B cell (primary cell): ENCODE data around the gene RAX2. TPM values are rescaled to one million over a fixed set of nuclear protein-coding genes. Genes with fewer than 3 reads are reported as not detected.

Experiments used
- ATAC-seq: fragments of 200-7000 bp; cut with Tn5 transposase; one replicate; pipeline ENCODE4 v1.10.0; 2021; ENCODE audit warnings: low read depth, mild to moderate bottlenecking, moderate number of reproducible peaks, moderate library complexity
- CTCF ChIA-PET: fragments of 350-600 bp; sonication (Branson Sonifier 250); formaldehyde crosslinking; loops from one replicate; lab custom pipeline; 2021; ENCODE audit warnings: antibody characterized with exemption, inconsistent platforms; lab: Charles Lee
- POLR2A ChIA-PET: fragments of 350-600 bp; sonication (Branson Sonifier 250); formaldehyde crosslinking; loops from one replicate; lab custom pipeline; 2021; ENCODE audit warnings: antibody characterized with exemption; lab: Charles Lee
- DNase-seq: peaks from one replicate; pipeline ENCODE4 v3.0.0; 2013
- H2AFZ ChIP-seq: 2 replicates; pipeline ENCODE4 v1.6.1; 2012; ENCODE audit warnings: mild to moderate bottlenecking, low read depth, low read length; ENCODE audit not compliant: insufficient read depth, poor library complexity, severe bottlenecking
- H3K27ac ChIP-seq, 2 donors: 1 replicate in 1 of 2; 2 replicates in 1 of 2; pipeline ENCODE4 v1.5.1; 2012 to 2013; ENCODE audit warnings: low read length in 2 of 2, mild to moderate bottlenecking in 2 of 2, moderate library complexity in 1 of 2
- H3K27me3 ChIP-seq, 4 experiments: fragments of 200-600 bp in 1 of 4; sonication (generic) in 1 of 4; replicated peaks in 1 of 4; 1 replicate in 2 of 4; 2 replicates in 2 of 4; pipeline versions ENCODE4 v1.6.1 to v1.7.0; 2013 to 2016; ENCODE audit warnings: low read length in 3 of 4, mild to moderate bottlenecking in 2 of 4, mixed read lengths in 1 of 4, moderate library complexity in 1 of 4; ENCODE audit not compliant: insufficient read depth in 4 of 4, control insufficient read depth in 3 of 4; ENCODE audit errors: control extremely low read depth in 1 of 4
- H3K36me3 ChIP-seq, 2 experiments: replicated peaks in 1 of 2; 1 replicate in 1 of 2; 2 replicates in 1 of 2; pipeline versions ENCODE4 v1.6.1 to v1.7.1; 2013; ENCODE audit warnings: low read length in 1 of 2; ENCODE audit not compliant: insufficient read depth in 2 of 2, control insufficient read depth in 1 of 2; ENCODE audit errors: control extremely low read depth in 1 of 2, extremely low read depth in 1 of 2
- H3K4me1 ChIP-seq, 2 donors: fragments of 200-600 bp in 1 of 2; sonication (generic) in 1 of 2; 1 replicate in 1 of 2; 2 replicates in 1 of 2; pipeline versions ENCODE4 v1.5.1 to v1.6.1; 2013 to 2017; ENCODE audit warnings: low read length in 2 of 2; ENCODE audit not compliant: control insufficient read depth in 2 of 2, insufficient read depth in 2 of 2
- H3K4me2 ChIP-seq: replicated peaks from 2 replicates; pipeline ENCODE3; 2012; ENCODE audit warnings: mild to moderate bottlenecking, low read depth, low read length; ENCODE audit not compliant: poor library complexity, severe bottlenecking
- H3K4me3 ChIP-seq, 5 experiments: fragments of 200-600 bp in 1 of 5; sonication (generic) in 1 of 5; 1 replicate in 3 of 5; 2 replicates in 2 of 5; pipeline versions ENCODE4 v1.5.1 to v1.7.0; 2011 to 2016; ENCODE audit warnings: low read length in 4 of 5, mild to moderate bottlenecking in 4 of 5, low read depth in 2 of 5, control low read depth in 1 of 5, moderate library complexity in 1 of 5; ENCODE audit not compliant: insufficient read depth in 1 of 5; ENCODE audit errors: control extremely low read depth in 1 of 5, extremely low read depth in 1 of 5
- H3K79me2 ChIP-seq: fragments of 200-600 bp; sonication (generic); one replicate; pipeline ENCODE4 v1.6.0; 2016; ENCODE audit warnings: low read length; ENCODE audit not compliant: control insufficient read depth, insufficient read depth
- H3K9ac ChIP-seq: fragments of 200-600 bp; sonication (generic); 2 replicates; pipeline ENCODE4 v1.6.1; 2017; ENCODE audit warnings: mild to moderate bottlenecking, low read length, moderate library complexity
- H3K9me3 ChIP-seq, 3 donors: one replicate each; pipeline versions ENCODE4 v1.6.1 to v1.7.1; 2013; ENCODE audit warnings: low read length in 2 of 3; ENCODE audit not compliant: control insufficient read depth in 2 of 3, insufficient read depth in 1 of 3; ENCODE audit errors: control extremely low read depth in 1 of 3
- H4K20me1 ChIP-seq: 2 replicates; pipeline ENCODE4 v1.6.0; 2012; ENCODE audit warnings: mild to moderate bottlenecking, low read length; ENCODE audit not compliant: insufficient read depth, control insufficient read depth, poor library complexity, severe bottlenecking
- H3K27ac Mint-ChIP-seq: one replicate; pipeline ENCODE4 v1.8.0; 2021; ENCODE audit warnings: mixed read lengths
- H3K27me3 Mint-ChIP-seq: one replicate; pipeline ENCODE4 v1.8.0; 2021; ENCODE audit warnings: mixed read lengths
- H3K4me1 Mint-ChIP-seq: one replicate; pipeline ENCODE4 v1.8.0; 2021; ENCODE audit warnings: mixed read lengths
- H3K4me3 Mint-ChIP-seq: one replicate; pipeline ENCODE4 v1.8.0; 2021; ENCODE audit warnings: mixed read lengths
- H3K9me3 Mint-ChIP-seq: one replicate; pipeline ENCODE4 v1.8.0; 2022; ENCODE audit warnings: mixed read lengths; ENCODE audit not compliant: insufficient read depth
- EZH2 ChIP-seq: IDR thresholded peaks from 2 replicates; pipeline ENCODE4 v1.6.1; 2012; ENCODE audit warnings: borderline replicate concordance, low read depth, mild to moderate bottlenecking, moderate library complexity, low read length; ENCODE audit not compliant: insufficient read depth, poor library complexity, severe bottlenecking
- WGBS: methylation state at CpG from one replicate; pipeline ENCODE4 v1.1.5; 2013; ENCODE audit warnings: missing lambda C conversion rate; ENCODE audit not compliant: insufficient coverage; 5-methylcytosine and 5-hydroxymethylcytosine counted together
- intact Hi-C: fragments of 100-400 bp; cut with micrococcal nuclease; formaldehyde crosslinking; loops from one replicate; pipeline ENCODE4 v1.10.0; 2022
- polyA plus RNA-seq: library from polyadenylated mRNA; depleted of rRNA; stranded (reverse); fragments of >200 nt; gene quantifications from 2 replicates; pipeline ENCODE4 v1.2.3, GENCODE V29; 2012
- total RNA-seq, 2 donors: library from RNA; stranded (reverse); fragments of 120-200 nt in 1 of 2; gene quantifications; 1 replicate in 1 of 2; 2 replicates in 1 of 2; pipeline versions ENCODE4 v1.2.3 to v1.2.4, GENCODE V29; 2013 to 2022
- TF ChIP-seq, protein P1 (sequence below): fragments of 200-600 bp; IDR thresholded peaks from one replicate; pipeline ENCODE4 v1.8.0; 2022; ENCODE audit warnings: antibody characterized with exemption, mild to moderate bottlenecking

Gene RAX2
- total and polyA plus RNA-seq, 2 donors (not counting 1 experiment from before 2014, with no cell fraction given): not detected

DNA sequence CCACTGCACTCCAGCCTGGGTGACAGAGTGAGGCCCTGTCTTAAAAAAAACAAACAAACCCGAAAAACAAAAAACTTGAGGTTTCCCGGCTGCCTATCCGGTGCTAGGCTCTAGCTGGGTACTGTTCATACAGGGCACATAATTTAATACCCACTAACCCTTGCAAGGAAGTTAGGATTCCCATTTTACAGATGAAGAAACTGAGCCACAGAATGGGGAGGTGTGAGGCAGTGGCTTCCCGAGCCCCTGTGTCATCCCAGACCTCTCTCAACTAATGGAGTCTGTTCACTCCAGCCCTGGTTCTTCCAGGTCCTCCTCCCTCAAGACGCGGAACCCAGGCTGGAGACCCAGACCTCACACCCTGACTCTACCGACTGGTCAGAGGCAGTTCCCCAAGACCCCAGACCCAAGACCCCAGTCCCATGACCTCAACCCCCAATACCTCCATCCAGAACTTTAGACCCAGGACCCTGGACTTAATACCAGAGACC, 11.1 kb downstream of the RAX2 start:
- TF ChIP-seq EZH2: no peak
- TF ChIP-seq, protein P1, sequence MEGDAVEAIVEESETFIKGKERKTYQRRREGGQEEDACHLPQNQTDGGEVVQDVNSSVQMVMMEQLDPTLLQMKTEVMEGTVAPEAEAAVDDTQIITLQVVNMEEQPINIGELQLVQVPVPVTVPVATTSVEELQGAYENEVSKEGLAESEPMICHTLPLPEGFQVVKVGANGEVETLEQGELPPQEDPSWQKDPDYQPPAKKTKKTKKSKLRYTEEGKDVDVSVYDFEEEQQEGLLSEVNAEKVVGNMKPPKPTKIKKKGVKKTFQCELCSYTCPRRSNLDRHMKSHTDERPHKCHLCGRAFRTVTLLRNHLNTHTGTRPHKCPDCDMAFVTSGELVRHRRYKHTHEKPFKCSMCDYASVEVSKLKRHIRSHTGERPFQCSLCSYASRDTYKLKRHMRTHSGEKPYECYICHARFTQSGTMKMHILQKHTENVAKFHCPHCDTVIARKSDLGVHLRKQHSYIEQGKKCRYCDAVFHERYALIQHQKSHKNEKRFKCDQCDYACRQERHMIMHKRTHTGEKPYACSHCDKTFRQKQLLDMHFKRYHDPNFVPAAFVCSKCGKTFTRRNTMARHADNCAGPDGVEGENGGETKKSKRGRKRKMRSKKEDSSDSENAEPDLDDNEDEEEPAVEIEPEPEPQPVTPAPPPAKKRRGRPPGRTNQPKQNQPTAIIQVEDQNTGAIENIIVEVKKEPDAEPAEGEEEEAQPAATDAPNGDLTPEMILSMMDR: no peak
- H3K36me3 ChIP-seq: peaks cover 0 to 18% of the 10 kb centered on the region in 2 experiments
- intact Hi-C loops: loop anchor here (1.0 to 10.0 kb wide), 9 partner anchors 40 to 1924 kb away; partner anchors contain the start of genes CHAF1A, DPP9, EEF2 and FZR1
- peaks cover 13% of the 10 kb centered on the region for H4K20me1 ChIP-seq
- Mint-ChIP-seq H3K4me3 (peak overlapping the region; percentile 94), H3K9me3 (no peaks in the 10 kb centered on the region), H3K27ac (peak overlapping the region; percentile 94), H3K4me1 (peaks cover 39% of the 10 kb centered on the region), H3K27me3 (no peaks in the 10 kb centered on the region)
- DNase-seq (no peak), ATAC-seq (no peak)
- 18% methylated on average over 4 of the region's 7 CpGs for WGBS
- peaks cover 25 to 35% of the 10 kb centered on the region in 2 donors for H3K4me1 ChIP-seq
- H3K4me2 ChIP-seq: peak overlapping the region; percentile 95
- peak overlapping the region; percentile 69 to 99 (median 84) for H3K4me3 ChIP-seq
- H3K9me3 ChIP-seq: peaks cover 0 to 3% (median 0%) of the 10 kb centered on the region in 3 donors
- H3K27me3 ChIP-seq: no peaks in the 10 kb centered on the region
- H3K79me2 ChIP-seq: peaks cover 52% of the 10 kb centered on the region
- H2AFZ ChIP-seq: peak overlapping the region; percentile 77
- ChIA-PET POLR2A (interaction anchor here (0.6 kb wide), 1 partner anchor 80 kb away, joined by 4 read pairs; no protein-coding TSS in a partner anchor), CTCF (interaction anchor here (0.6 to 2.4 kb wide), 4 partner anchors 61 to 227 kb away, joined by 3 to 10 read pairs (median 4); partner anchors contain the start of gene DAPK3)
- H3K27ac ChIP-seq: peak overlapping the region; percentile 79 to 95
- H3K9ac ChIP-seq: peak overlapping the region; percentile 87
